IPS-18c (cell line): ENCODE data around the gene COX4I1.
A peak's percentile ranks its signal among the peaks of the same experiment; 100 is the strongest.

Experiments
- H3K4me3 ChIP-seq: 2 replicates; pipeline ENCODE4 v1.7.0; 2013; ENCODE audit warnings: low read depth, mild to moderate bottlenecking, low read length, moderate library complexity; ENCODE audit not compliant: insufficient read depth
- H3K9me3 ChIP-seq: one replicate; pipeline ENCODE4 v1.6.1; 2013; ENCODE audit warnings: mild to moderate bottlenecking, low read length, moderate library complexity; ENCODE audit not compliant: control insufficient read depth, insufficient read depth

COX4I1 gene

GRCh38 chr16:85799497-85800320 lies at the start of gene COX4I1, which contains the start of gene EMC8:
COX4I1 (plus strand) TSS chr16:85799695; CDS start chr16:85801206, 1,511 bp downstream.
EMC8 (minus strand) TSS chr16:85799544; CDS start chr16:85799295, 249 bp downstream.
- no peaks in the 10 kb centered on the region for H3K9me3 ChIP-seq
- H3K4me3 ChIP-seq = peak within 1 kb of the TSS; percentile 94

- Histone ChIP-seq H3K9me3 (no peaks in the 10 kb centered on the region), H3K4me3 (peak overlapping the region; percentile 66)
These were observed 49.7 kb upstream of the COX4I1 start for GRCh38 chr16:85749771-85750145.

GRCh38 chr16:85750146-85750826 lies 49.2 kb upstream of the COX4I1 start:
- Histone ChIP-seq H3K9me3 (no peaks in the 10 kb centered on the region), H3K4me3 (peak overlapping the region; percentile 66)

GRCh38 chr16:85750827-85751697 lies 48.4 kb upstream of the COX4I1 start, which contains the start of gene C16orf74:
C16orf74 (minus strand) TSS chr16:85751096; CDS start chr16:85735217, 15,879 bp downstream.
- peak within 1 kb of the TSS; percentile 66 for H3K4me3 ChIP-seq
- no peaks in the 10 kb centered on the region for H3K9me3 ChIP-seq

- peak overlapping the region; percentile 66; the same call in 1 of the 2 replicates for H3K4me3 ChIP-seq
- H3K9me3 ChIP-seq = no peaks in the 10 kb centered on the region
These were observed 47.6 kb upstream of the COX4I1 start for GRCh38 chr16:85751698-85752501.

GRCh38 chr16:85752511-85753420 lies 46.7 kb upstream of the COX4I1 start:
- Histone ChIP-seq H3K9me3 (no peaks in the 10 kb centered on the region), H3K4me3 (no peak overlapping the region)

GRCh38 chr16:85753559-85753958 lies 45.9 kb upstream of the COX4I1 start:
- Histone ChIP-seq H3K9me3 (no peaks in the 10 kb centered on the region), H3K4me3 (no peak overlapping the region)

- H3K9me3 ChIP-seq = no peaks in the 10 kb centered on the region
- no peak overlapping the region for H3K4me3 ChIP-seq
These were observed 45.5 kb upstream of the COX4I1 start for GRCh38 chr16:85753976-85754375.

- no peak overlapping the region for H3K4me3 ChIP-seq
- no peaks in the 10 kb centered on the region for H3K9me3 ChIP-seq
These were observed 45.1 kb upstream of the COX4I1 start for GRCh38 chr16:85754413-85754812.

- Histone ChIP-seq H3K9me3 (no peaks in the 10 kb centered on the region), H3K4me3 (no peak overlapping the region)
These were observed 43.3 kb upstream of the COX4I1 start for GRCh38 chr16:85755929-85756768.

GRCh38 chr16:85757341-85757822 lies 42.1 kb upstream of the COX4I1 start:
- Histone ChIP-seq H3K4me3 (no peak overlapping the region), H3K9me3 (no peaks in the 10 kb centered on the region)

- Histone ChIP-seq H3K9me3 (no peaks in the 10 kb centered on the region), H3K4me3 (no peak overlapping the region)
These were observed 40.4 kb upstream of the COX4I1 start for GRCh38 chr16:85759136-85759535.

- Histone ChIP-seq H3K4me3 (no peak overlapping the region), H3K9me3 (no peaks in the 10 kb centered on the region)
These were observed 39.7 kb upstream of the COX4I1 start for GRCh38 chr16:85759631-85760419.

GRCh38 chr16:85761861-85762260 lies 37.6 kb upstream of the COX4I1 start:
- H3K4me3 ChIP-seq = no peak overlapping the region
- H3K9me3 ChIP-seq = no peaks in the 10 kb centered on the region
